Calu3 (cell line): ENCODE measurements around the gene SH3RF3. TPM values are rescaled to one million over a fixed set of nuclear protein-coding genes. Genes with fewer than 3 reads are reported as not detected.

Experiments used
- BruUV-seq: library from RNA; stranded (reverse); fragments of 400-500 nt; replicated peaks from 2 replicates; lab custom pipeline; 2021; lab: Mats Ljungman, UMichigan
- CTCF ChIA-PET: fragments of 300-600 bp; sonication (Branson Sonifier 250); formaldehyde crosslinking; loops from one replicate; lab custom pipeline; 2022; ENCODE audit warnings: antibody characterized with exemption; lab: Charles Lee
- DNase-seq: peaks from one replicate; pipeline ENCODE4 v3.0.0; 2022
- H3K27ac Mint-ChIP-seq: one replicate; pipeline ENCODE4 v1.8.0; 2022; ENCODE audit warnings: mixed read lengths; ENCODE audit not compliant: unreplicated experiment
- H3K27me3 Mint-ChIP-seq: one replicate; pipeline ENCODE4 v1.8.0; 2022; ENCODE audit warnings: mixed read lengths; ENCODE audit not compliant: unreplicated experiment
- H3K36me3 Mint-ChIP-seq: one replicate; pipeline ENCODE4 v1.8.0; 2022; ENCODE audit warnings: mild to moderate bottlenecking, moderate library complexity, mixed read lengths; ENCODE audit not compliant: insufficient read depth, unreplicated experiment
- H3K4me1 Mint-ChIP-seq: one replicate; pipeline ENCODE4 v1.8.0; 2022; ENCODE audit warnings: mild to moderate bottlenecking, low read depth, mixed read lengths; ENCODE audit not compliant: unreplicated experiment
- H3K4me3 Mint-ChIP-seq: one replicate; pipeline ENCODE4 v1.8.0; 2022; ENCODE audit warnings: mild to moderate bottlenecking, low read depth, moderate library complexity, mixed read lengths; ENCODE audit not compliant: unreplicated experiment
- H3K9me3 Mint-ChIP-seq: one replicate; pipeline ENCODE4 v1.8.0; 2022; ENCODE audit warnings: low read depth, mixed read lengths; ENCODE audit not compliant: unreplicated experiment
- CTCF ChIP-seq: fragments of 200-600 bp; IDR thresholded peaks from one replicate; pipeline ENCODE4 v1.8.0; 2022; ENCODE audit warnings: antibody characterized with exemption; ENCODE audit not compliant: unreplicated experiment
- intact Hi-C: fragments of 100-400 bp; cut with micrococcal nuclease; formaldehyde crosslinking; loops from one replicate; pipeline ENCODE4 v1.10.0; 2022; ENCODE audit not compliant: unreplicated experiment
- total RNA-seq: library from RNA; stranded (reverse); gene quantifications from 2 replicates; pipeline ENCODE4 v1.2.3, GENCODE V29; 2022

SH3RF3 gene
- total RNA-seq, 1 experiment from 2014 or later: 0.17 TPM

- Mint-ChIP-seq H3K27ac (no peak overlapping the region), H3K27me3 (peaks cover 96% of the 10 kb centered on the region), H3K4me1 (no peaks in the 10 kb centered on the region), H3K36me3 (no peaks in the 10 kb centered on the region), H3K4me3 (no peak overlapping the region), H3K9me3 (no peaks in the 10 kb centered on the region)
- intact Hi-C loops: no loop called here
- BruUV-seq: no TSS peak
- no peak for DNase-seq
- TF ChIP-seq CTCF: no peak
- CTCF ChIA-PET: interaction anchor here (1.0 kb wide), 1 partner anchor 27 kb away, joined by 3 read pairs; no protein-coding TSS in a partner anchor
Observed at GRCh38 chr2:109186656-109187250, 57.7 kb downstream of the SH3RF3 start.

GRCh38 chr2:109187711-109188495 is 58.9 kb downstream of the SH3RF3 start:
- H3K4me3 Mint-ChIP-seq: no peak overlapping the region
- intact Hi-C loops: no loop called here
- H3K27ac Mint-ChIP-seq: no peak overlapping the region
- no peaks in the 10 kb centered on the region for H3K36me3 Mint-ChIP-seq
- no TSS peak for BruUV-seq
- CTCF ChIA-PET: no interaction called here
- DNase-seq: no peak
- peaks cover 96% of the 10 kb centered on the region for H3K27me3 Mint-ChIP-seq
- no peak for TF ChIP-seq CTCF
- H3K9me3 Mint-ChIP-seq: no peaks in the 10 kb centered on the region
- H3K4me1 Mint-ChIP-seq: no peaks in the 10 kb centered on the region

- CTCF ChIA-PET: no interaction called here
- H3K27ac Mint-ChIP-seq: no peak overlapping the region
- intact Hi-C loops: no loop called here
- TF ChIP-seq CTCF: no peak
- no peaks in the 10 kb centered on the region for H3K4me1 Mint-ChIP-seq
- H3K4me3 Mint-ChIP-seq: no peak overlapping the region
- H3K9me3 Mint-ChIP-seq: no peaks in the 10 kb centered on the region
- H3K36me3 Mint-ChIP-seq: no peaks in the 10 kb centered on the region
- H3K27me3 Mint-ChIP-seq: peaks cover 95% of the 10 kb centered on the region
- DNase-seq: no peak
- no TSS peak for BruUV-seq
Observed at GRCh38 chr2:109188496-109188890, 59.5 kb downstream of the SH3RF3 start.

GRCh38 chr2:109188898-109189297 is 59.9 kb downstream of the SH3RF3 start:
- CTCF ChIA-PET: no interaction called here
- H3K4me1 Mint-ChIP-seq: no peaks in the 10 kb centered on the region
- H3K9me3 Mint-ChIP-seq: no peaks in the 10 kb centered on the region
- intact Hi-C loops: no loop called here
- BruUV-seq: no TSS peak
- no peak overlapping the region for H3K27ac Mint-ChIP-seq
- no peak overlapping the region for H3K4me3 Mint-ChIP-seq
- H3K27me3 Mint-ChIP-seq: peaks cover 95% of the 10 kb centered on the region
- no peak for DNase-seq
- no peaks in the 10 kb centered on the region for H3K36me3 Mint-ChIP-seq
- no peak for TF ChIP-seq CTCF
